ENCODE measurements around the gene CBX2. TPM values are rescaled to one million over a fixed set of nuclear protein-coding genes. Genes with fewer than 3 reads are reported as not detected.
A peak's percentile ranks its signal among the peaks of the same experiment; 100 is the strongest.

The CBX2 gene
- total RNA-seq, 2 experiments from 2014 or later = 9.2 to 9.6 TPM

GRCh38 chr17:79790805-79791734 is 13.1 kb downstream of the CBX2 start:
- H3K36me3 Mint-ChIP-seq = peaks cover 3% of the 10 kb centered on the region
- no peak overlapping the region for H3K27ac Mint-ChIP-seq
- POLR2A ChIA-PET = no interaction called here
- H3K27me3 Mint-ChIP-seq = peaks cover 50% of the 10 kb centered on the region
- no peak for ATAC-seq (ENCODE audit: low read depth)
- H3K9me3 Mint-ChIP-seq = no peaks in the 10 kb centered on the region
- H3K4me3 Mint-ChIP-seq = no peak overlapping the region
- DNase-seq = peak; percentile 46
- peaks cover 7% of the 10 kb centered on the region for H3K4me1 Mint-ChIP-seq

GRCh38 chr17:79791735-79792161 is 13.8 kb downstream of the CBX2 start:
- no peak overlapping the region for H3K4me3 Mint-ChIP-seq
- H3K27me3 Mint-ChIP-seq = peaks cover 44% of the 10 kb centered on the region
- peaks cover 11% of the 10 kb centered on the region for H3K4me1 Mint-ChIP-seq
- H3K9me3 Mint-ChIP-seq = no peaks in the 10 kb centered on the region
- POLR2A ChIA-PET = no interaction called here
- no peak overlapping the region for H3K27ac Mint-ChIP-seq
- ATAC-seq (ENCODE audit: low read depth) (no peak), DNase-seq (no peak)
- peaks cover 3% of the 10 kb centered on the region for H3K36me3 Mint-ChIP-seq

- Mint-ChIP-seq H3K27me3 (peaks cover 41% of the 10 kb centered on the region), H3K36me3 (peaks cover 3% of the 10 kb centered on the region), H3K27ac (no peak overlapping the region), H3K4me1 (peaks cover 11% of the 10 kb centered on the region), H3K9me3 (no peaks in the 10 kb centered on the region), H3K4me3 (no peak overlapping the region)
- POLR2A ChIA-PET = no interaction called here
- ATAC-seq (ENCODE audit: low read depth) (no peak), DNase-seq (no peak)
These were observed 14.5 kb downstream of the CBX2 start for GRCh38 chr17:79792341-79792871.

GRCh38 chr17:79792984-79793923 is 15.3 kb downstream of the CBX2 start:
- Mint-ChIP-seq H3K9me3 (no peaks in the 10 kb centered on the region), H3K27ac (no peak overlapping the region), H3K4me3 (no peak overlapping the region), H3K27me3 (peaks cover 32% of the 10 kb centered on the region), H3K4me1 (peaks cover 11% of the 10 kb centered on the region), H3K36me3 (peaks cover 3% of the 10 kb centered on the region)
- POLR2A ChIA-PET = no interaction called here
- DNase-seq (no peak), ATAC-seq (ENCODE audit: low read depth) (no peak)

- H3K27ac Mint-ChIP-seq = no peak overlapping the region
- peaks cover 32% of the 10 kb centered on the region for H3K27me3 Mint-ChIP-seq
- H3K4me1 Mint-ChIP-seq = peaks cover 13% of the 10 kb centered on the region
- POLR2A ChIA-PET = no interaction called here
- no peak overlapping the region for H3K4me3 Mint-ChIP-seq
- H3K36me3 Mint-ChIP-seq = peaks cover 3% of the 10 kb centered on the region
- no peak for ATAC-seq (ENCODE audit: low read depth)
- H3K9me3 Mint-ChIP-seq = no peaks in the 10 kb centered on the region
- DNase-seq = no peak
These were observed 16.0 kb downstream of the CBX2 start for GRCh38 chr17:79793924-79794304.

GRCh38 chr17:79794659-79795511 is 16.9 kb downstream of the CBX2 start:
- Mint-ChIP-seq H3K9me3 (no peaks in the 10 kb centered on the region), H3K27ac (no peak overlapping the region), H3K4me3 (no peak overlapping the region), H3K4me1 (peaks cover 19% of the 10 kb centered on the region), H3K36me3 (peaks cover 3% of the 10 kb centered on the region), H3K27me3 (peaks cover 34% of the 10 kb centered on the region)
- ATAC-seq (ENCODE audit: low read depth) (no peak), DNase-seq (no peak)
- POLR2A ChIA-PET = interaction anchor here (1.0 to 3.7 kb wide), 3 partner anchors 17 to 45 kb away, joined by 3 to 17 read pairs (median 4); partner anchors contain the start of genes CBX2 and CBX4

- POLR2A ChIA-PET = interaction anchor here (1.5 to 3.7 kb wide), 5 partner anchors 9 to 44 kb away, joined by 3 to 45 read pairs (median 12); partner anchors contain the start of genes CBX2 and CBX4
- H3K36me3 Mint-ChIP-seq = peaks cover 3% of the 10 kb centered on the region
- ATAC-seq (ENCODE audit: low read depth) (no peak), DNase-seq (no peak)
- peaks cover 34% of the 10 kb centered on the region for H3K27me3 Mint-ChIP-seq
- peaks cover 22% of the 10 kb centered on the region for H3K4me1 Mint-ChIP-seq
- H3K27ac Mint-ChIP-seq = no peak overlapping the region
- peak overlapping the region; percentile 89 for H3K4me3 Mint-ChIP-seq
- no peaks in the 10 kb centered on the region for H3K9me3 Mint-ChIP-seq
These were observed 18.0 kb downstream of the CBX2 start for GRCh38 chr17:79795795-79796443.

- Mint-ChIP-seq H3K4me3 (peak overlapping the region; percentile 89), H3K9me3 (no peaks in the 10 kb centered on the region), H3K27me3 (peaks cover 32% of the 10 kb centered on the region), H3K27ac (peak overlapping the region; percentile 76), H3K36me3 (peaks cover 3% of the 10 kb centered on the region), H3K4me1 (peaks cover 22% of the 10 kb centered on the region)
- DNase-seq (no peak), ATAC-seq (ENCODE audit: low read depth) (no peak)
- POLR2A ChIA-PET = interaction anchor here (0.6 to 3.7 kb wide), 18 partner anchors 9 to 1838 kb away, joined by 3 to 45 read pairs (median 6); partner anchors contain the start of genes CBX2, CBX4 and TNRC6C
These were observed 18.5 kb downstream of the CBX2 start for GRCh38 chr17:79796444-79796762.

GRCh38 chr17:79796763-79797491 is 19.0 kb downstream of the CBX2 start, which contains the start of gene CBX8:
Gene CBX8 (minus strand): TSS chr17:79797077. CDS start chr17:79796998, 79 bp downstream.
- DNase-seq (peak; percentile 99), ATAC-seq (ENCODE audit: low read depth) (peak; percentile 89)
- peaks cover 35% of the 10 kb centered on the region for H3K27me3 Mint-ChIP-seq
- POLR2A ChIA-PET = interaction anchor here (0.6 to 3.7 kb wide), 21 partner anchors 9 to 1838 kb away, joined by 3 to 45 read pairs (median 5); partner anchors contain the start of genes CBX2, CBX4 and TNRC6C
- peak within 1 kb of the TSS; percentile 84 for H3K27ac Mint-ChIP-seq
- H3K9me3 Mint-ChIP-seq = no peaks in the 10 kb centered on the region
- H3K36me3 Mint-ChIP-seq = peaks cover 3% of the 10 kb centered on the region
- H3K4me1 Mint-ChIP-seq = peaks cover 27% of the 10 kb centered on the region
- H3K4me3 Mint-ChIP-seq = peak within 1 kb of the TSS; percentile 89

- Mint-ChIP-seq H3K4me1 (peaks cover 26% of the 10 kb centered on the region), H3K27me3 (peaks cover 34% of the 10 kb centered on the region), H3K4me3 (no peak overlapping the region), H3K36me3 (peaks cover 3% of the 10 kb centered on the region), H3K27ac (no peak overlapping the region), H3K9me3 (no peaks in the 10 kb centered on the region)
- ATAC-seq (ENCODE audit: low read depth) (peak; percentile 20), DNase-seq (peak; percentile 58)
- POLR2A ChIA-PET = interaction anchor here (0.6 to 3.7 kb wide), 21 partner anchors 8 to 466 kb away, joined by 3 to 45 read pairs (median 6); partner anchors contain the start of genes CBX2 and CBX4
These were observed 19.7 kb downstream of the CBX2 start for GRCh38 chr17:79797492-79798298.

Measured in activated naive CD8-positive, alpha-beta T cell treated with anti-CD3 and anti-CD28 coated beads, Interleukin-2, amount 10 ng/mL, durations not matched to agents 7 days and 5 days (primary cell).